WTC11 (cell line): ENCODE data around the gene TROAP. TPM values are rescaled to one million over a fixed set of nuclear protein-coding genes. Genes with fewer than 3 reads are reported as not detected.

ENCODE experiments used
- ATAC-seq: fragments of 200-7000 bp; cut with Tn5 transposase; 2 replicates; pipeline ENCODE4 v1.10.0; 2021; ENCODE audit warnings: mild to moderate bottlenecking, moderate library complexity
- CTCF ChIA-PET: fragments of 300-600 bp; sonication (Branson Sonifier 250); formaldehyde crosslinking; loops from one replicate; lab custom pipeline; 2021; ENCODE audit warnings: antibody characterized with exemption; lab: Charles Lee
- POLR2A ChIA-PET: fragments of 350-600 bp; sonication (Branson Sonifier 250); formaldehyde crosslinking; loops from one replicate; lab custom pipeline; 2021; ENCODE audit warnings: antibody characterized with exemption; lab: Charles Lee
- DNase-seq: peaks from one replicate; pipeline ENCODE4 v3.0.0; 2021; ENCODE audit warnings: low spot score
- H3K27ac Mint-ChIP-seq: 2 replicates; pipeline ENCODE4 v1.8.0; 2021; ENCODE audit warnings: mixed read lengths
- H3K27me3 Mint-ChIP-seq: 2 replicates; pipeline ENCODE4 v1.8.0; 2021; ENCODE audit warnings: low read depth, mild to moderate bottlenecking, moderate library complexity, mixed read lengths
- H3K36me3 Mint-ChIP-seq: 2 replicates; pipeline ENCODE4 v1.8.0; 2021; ENCODE audit warnings: mixed read lengths
- H3K4me1 Mint-ChIP-seq: 2 replicates; pipeline ENCODE4 v1.8.0; 2022; ENCODE audit warnings: mixed read lengths
- H3K4me3 Mint-ChIP-seq: 2 replicates; pipeline ENCODE4 v1.8.0; 2021; ENCODE audit warnings: mild to moderate bottlenecking, moderate library complexity, mixed read lengths
- H3K9me3 Mint-ChIP-seq: 2 replicates; pipeline ENCODE4 v1.8.0; 2021; ENCODE audit warnings: mixed read lengths
- ESRRA ChIP-seq: sonication (generic); formaldehyde crosslinking; IDR thresholded peaks from 2 replicates; pipeline ENCODE4 v1.8.1; 2022; ENCODE audit warnings: mild to moderate bottlenecking, missing genetic modification reagents, borderline replicate concordance
- GTF2I ChIP-seq: fragments of 250-450 bp; sonication (Bioruptor Pico); conservative IDR thresholded peaks from 2 replicates; pipeline ENCODE4 v1.4.0; 2021; ENCODE audit warnings: mild to moderate bottlenecking
- KAT7 ChIP-seq: sonication (generic); formaldehyde crosslinking; IDR thresholded peaks from 2 replicates; pipeline ENCODE4 v1.8.1; 2023; ENCODE audit warnings: missing genetic modification reagents, mild to moderate bottlenecking, borderline replicate concordance
- NFATC4 ChIP-seq: fragments of 250-450 bp; sonication (Bioruptor Pico); IDR thresholded peaks from 2 replicates; pipeline ENCODE4 v1.9.0; 2021; ENCODE audit warnings: mild to moderate bottlenecking
- NR3C1 ChIP-seq: sonication (generic); formaldehyde crosslinking; conservative IDR thresholded peaks from 2 replicates; pipeline ENCODE4 v1.8.1; 2023; ENCODE audit warnings: low read depth, mild to moderate bottlenecking, missing genetic modification reagents
- TCF7 ChIP-seq: sonication (generic); formaldehyde crosslinking; IDR thresholded peaks from 2 replicates; pipeline ENCODE4 v1.8.0; 2022; ENCODE audit warnings: mild to moderate bottlenecking, low read depth, missing genetic modification reagents, moderate library complexity
- ZBTB21 ChIP-seq: sonication (generic); formaldehyde crosslinking; IDR thresholded peaks from 2 replicates; pipeline ENCODE4 v1.8.1; 2023; ENCODE audit warnings: mild to moderate bottlenecking, missing genetic modification reagents, borderline replicate concordance
- ZNF219 ChIP-seq: sonication (generic); formaldehyde crosslinking; IDR thresholded peaks from 2 replicates; pipeline ENCODE4 v1.8.0; 2023; ENCODE audit warnings: missing genetic modification reagents, mild to moderate bottlenecking, borderline replicate concordance
- ZNF232 ChIP-seq: sonication (generic); formaldehyde crosslinking; IDR thresholded peaks from 2 replicates; pipeline ENCODE4 v1.8.0; 2022; ENCODE audit warnings: mild to moderate bottlenecking, missing genetic modification reagents
- ZNF396 ChIP-seq: fragments of 250-450 bp; sonication (Bioruptor Pico); IDR thresholded peaks from 2 replicates; pipeline ENCODE4 v1.8.0; 2021; ENCODE audit warnings: mild to moderate bottlenecking, moderate library complexity, borderline replicate concordance
- total RNA-seq: library from RNA; stranded (reverse); gene quantifications from 3 replicates; pipeline ENCODE4 v1.2.3, GENCODE V29; 2021
- TF ChIP-seq, protein P1 (sequence below): fragments of 250-450 bp; sonication (Bioruptor Pico); IDR thresholded peaks from 2 replicates; pipeline ENCODE4 v1.9.0; 2021; ENCODE audit warnings: moderate library complexity, mild to moderate bottlenecking, inconsistent platforms, borderline replicate concordance
- TF ChIP-seq, protein P2 (sequence below): fragments of 200-600 bp; IDR thresholded peaks from 2 replicates; pipeline ENCODE4 v1.8.0; 2022; ENCODE audit warnings: antibody characterized with exemption

The TROAP gene
- total RNA-seq, 1 experiment from 2014 or later, result 89.2 TPM

DNA sequence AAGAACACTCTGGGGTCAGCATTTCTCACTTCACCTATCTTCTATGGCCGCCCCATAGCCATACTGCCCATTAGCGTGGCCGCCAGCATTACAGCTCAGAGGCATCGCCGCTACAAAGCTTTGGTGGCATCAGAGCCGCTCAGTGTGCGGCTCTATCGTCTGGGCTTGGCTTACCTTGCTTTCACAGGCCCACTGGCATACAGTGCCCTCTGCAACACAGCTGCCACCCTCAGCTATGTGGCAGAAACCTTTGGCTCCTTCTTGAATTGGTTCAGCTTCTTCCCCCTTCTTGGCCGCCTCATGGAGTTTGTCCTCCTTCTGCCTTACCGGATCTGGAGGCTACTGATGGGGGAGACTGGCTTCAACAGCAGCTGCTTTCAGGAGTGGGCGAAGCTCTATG lies 26.2 kb downstream of the TROAP start:
- POLR2A ChIA-PET, result no interaction called here
- TF ChIP-seq ESRRA (CRISPR knock-in tag) (no peak), ZNF396 (no peak), KAT7 (CRISPR knock-in tag) (no peak)
- ATAC-seq (no peak), DNase-seq (no peak)
- Mint-ChIP-seq H3K36me3 (no peaks in the 10 kb centered on the region), H3K4me3 (no peak overlapping the region), H3K4me1 (peaks cover 19% of the 10 kb centered on the region), H3K9me3 (no peaks in the 10 kb centered on the region), H3K27ac (no peak overlapping the region), H3K27me3 (peaks cover 73% of the 10 kb centered on the region)
- CTCF ChIA-PET, result interaction anchor here (0.9 to 6.5 kb wide), 8 partner anchors 8 to 361 kb away, joined by 3 to 169 read pairs (median 36); partner anchors contain the start of genes C1QL4, PRPH and SPATS2

DNA sequence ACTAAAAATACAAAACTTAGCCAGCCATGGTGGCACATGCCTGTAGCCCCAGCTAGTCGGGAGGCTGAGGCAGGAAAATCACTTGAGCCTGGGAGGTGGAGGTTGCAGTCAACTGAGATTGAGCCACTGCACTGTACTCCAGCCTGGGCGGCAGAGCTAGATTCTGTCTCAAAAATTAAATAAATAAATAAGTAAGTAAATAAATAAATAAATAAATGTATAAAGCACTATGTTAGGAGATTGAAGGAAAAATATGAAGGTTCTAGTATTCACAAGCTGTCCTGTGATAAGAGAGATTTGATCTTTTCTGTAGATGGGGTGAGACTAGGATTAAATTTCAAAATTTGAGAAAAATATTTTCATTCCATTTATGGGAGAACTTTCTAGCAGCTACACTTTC lies 29.3 kb downstream of the TROAP start:
- no peak for TF ChIP-seq NR3C1 (CRISPR knock-in tag)
- TF ChIP-seq, protein P1, sequence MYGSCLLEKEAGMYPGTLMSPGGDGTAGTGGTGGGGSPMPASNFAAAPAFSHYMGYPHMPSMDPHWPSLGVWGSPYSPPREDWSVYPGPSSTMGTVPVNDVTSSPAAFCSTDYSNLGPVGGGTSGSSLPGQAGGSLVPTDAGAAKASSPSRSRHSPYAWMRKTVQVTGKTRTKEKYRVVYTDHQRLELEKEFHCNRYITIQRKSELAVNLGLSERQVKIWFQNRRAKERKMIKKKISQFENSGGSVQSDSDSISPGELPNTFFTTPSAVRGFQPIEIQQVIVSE (CRISPR knock-in tag), result no peak
- TF ChIP-seq GTF2I (CRISPR knock-in tag), result no peak
- no peak overlapping the region for H3K4me3 Mint-ChIP-seq
- ATAC-seq (no peak), DNase-seq (no peak)
- peaks cover 42% of the 10 kb centered on the region for H3K27me3 Mint-ChIP-seq
- no peak overlapping the region for H3K27ac Mint-ChIP-seq
- ChIA-PET CTCF (interaction anchor here (0.8 to 2.9 kb wide), 8 partner anchors 10 to 228 kb away, joined by 3 to 21 read pairs (median 4); partner anchors contain the start of gene PRPH), POLR2A (no interaction called here)
- no peaks in the 10 kb centered on the region for H3K36me3 Mint-ChIP-seq
- H3K4me1 Mint-ChIP-seq, result peaks cover 5% of the 10 kb centered on the region
- no peaks in the 10 kb centered on the region for H3K9me3 Mint-ChIP-seq

DNA sequence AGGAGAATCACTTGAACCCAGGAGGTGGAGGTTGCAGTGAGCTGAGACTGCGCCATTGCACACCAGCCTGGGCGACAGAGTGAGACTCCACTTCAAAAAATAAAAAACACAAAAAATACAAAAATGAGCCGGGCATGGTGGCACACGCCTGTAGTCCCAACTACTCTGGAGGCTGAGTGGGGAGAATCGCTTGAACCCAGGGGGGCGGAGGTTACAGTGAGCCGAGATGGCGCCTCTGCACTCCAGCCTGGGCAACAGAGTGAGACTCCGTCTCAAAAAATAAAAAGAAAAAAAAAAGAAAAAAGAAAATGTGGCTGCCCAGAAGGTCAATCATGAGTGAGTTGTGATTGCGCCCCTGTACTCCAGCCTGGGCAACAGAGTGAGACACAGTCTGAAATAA lies 32.9 kb downstream of the TROAP start:
- 0 out of 2 replicates have a peak, but pooled peaks have one; percentile 45 for TF ChIP-seq GTF2I (CRISPR knock-in tag)
- no peak for TF ChIP-seq NR3C1 (CRISPR knock-in tag)
- TF ChIP-seq ZNF219 (CRISPR knock-in tag), result no peak

DNA sequence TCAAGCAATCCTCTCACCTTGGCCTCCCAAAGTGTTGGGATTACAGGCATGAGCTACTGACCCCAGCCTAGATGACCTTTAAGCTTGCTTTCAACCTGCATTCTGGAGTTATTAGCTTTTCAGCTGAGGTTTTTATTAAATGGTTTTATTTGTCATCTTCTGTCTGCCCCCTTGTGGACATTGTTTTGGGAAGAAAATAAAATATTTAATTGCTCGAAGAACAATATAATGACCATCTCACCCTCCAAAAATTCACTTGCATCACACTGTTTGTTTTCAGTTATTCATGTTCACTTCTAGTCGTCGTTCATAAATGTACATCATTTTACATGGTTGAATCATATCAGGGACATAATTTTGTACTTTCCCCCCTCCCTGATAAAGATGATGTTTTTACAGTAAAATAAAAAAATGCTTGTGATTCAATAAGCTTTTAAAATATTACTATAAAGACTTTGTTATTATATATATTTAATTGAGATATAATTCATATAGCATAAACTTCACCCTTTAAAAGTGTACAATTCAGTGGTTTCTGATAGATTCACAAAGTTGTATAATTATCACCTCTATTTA lies 34.1 kb downstream of the TROAP start:
- DNase-seq, result no peak
- no peaks in the 10 kb centered on the region for H3K9me3 Mint-ChIP-seq
- H3K4me3 Mint-ChIP-seq, result no peak overlapping the region
- TF ChIP-seq TCF7 (CRISPR knock-in tag) (no peak), NFATC4 (CRISPR knock-in tag) (no peak), ZBTB21 (no peak), ZNF219 (CRISPR knock-in tag) (no peak), ZNF232 (CRISPR knock-in tag) (no peak)
- TF ChIP-seq, protein P2, sequence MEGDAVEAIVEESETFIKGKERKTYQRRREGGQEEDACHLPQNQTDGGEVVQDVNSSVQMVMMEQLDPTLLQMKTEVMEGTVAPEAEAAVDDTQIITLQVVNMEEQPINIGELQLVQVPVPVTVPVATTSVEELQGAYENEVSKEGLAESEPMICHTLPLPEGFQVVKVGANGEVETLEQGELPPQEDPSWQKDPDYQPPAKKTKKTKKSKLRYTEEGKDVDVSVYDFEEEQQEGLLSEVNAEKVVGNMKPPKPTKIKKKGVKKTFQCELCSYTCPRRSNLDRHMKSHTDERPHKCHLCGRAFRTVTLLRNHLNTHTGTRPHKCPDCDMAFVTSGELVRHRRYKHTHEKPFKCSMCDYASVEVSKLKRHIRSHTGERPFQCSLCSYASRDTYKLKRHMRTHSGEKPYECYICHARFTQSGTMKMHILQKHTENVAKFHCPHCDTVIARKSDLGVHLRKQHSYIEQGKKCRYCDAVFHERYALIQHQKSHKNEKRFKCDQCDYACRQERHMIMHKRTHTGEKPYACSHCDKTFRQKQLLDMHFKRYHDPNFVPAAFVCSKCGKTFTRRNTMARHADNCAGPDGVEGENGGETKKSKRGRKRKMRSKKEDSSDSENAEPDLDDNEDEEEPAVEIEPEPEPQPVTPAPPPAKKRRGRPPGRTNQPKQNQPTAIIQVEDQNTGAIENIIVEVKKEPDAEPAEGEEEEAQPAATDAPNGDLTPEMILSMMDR, result peak; percentile 37; the same call in 1 of the 2 replicates
- no peak overlapping the region for H3K27ac Mint-ChIP-seq
- no peak for ATAC-seq
- POLR2A ChIA-PET, result interaction anchor here (0.7 kb wide), 1 partner anchor 175 kb away, joined by 4 read pairs; no protein-coding TSS in a partner anchor
- CTCF ChIA-PET, result interaction anchor here (0.6 to 6.8 kb wide), 29 partner anchors 10 to 384 kb away, joined by 3 to 141 read pairs (median 4); partner anchors contain the start of genes C1QL4, DNAJC22, PRPH and SPATS2
- peaks cover 3% of the 10 kb centered on the region; the same call in 1 of the 2 replicates for H3K27me3 Mint-ChIP-seq
- no peaks in the 10 kb centered on the region for H3K36me3 Mint-ChIP-seq
- H3K4me1 Mint-ChIP-seq, result no peaks in the 10 kb centered on the region

More for the DNA sequence above, 32.9 kb downstream of the TROAP start:
- POLR2A ChIA-PET, result no interaction called here
- Mint-ChIP-seq H3K9me3 (no peaks in the 10 kb centered on the region), H3K27me3 (peaks cover 7% of the 10 kb centered on the region; the same call in 1 of the 2 replicates), H3K27ac (no peak overlapping the region), H3K4me3 (no peak overlapping the region), H3K36me3 (no peaks in the 10 kb centered on the region), H3K4me1 (no peaks in the 10 kb centered on the region)
- CTCF ChIA-PET, result interaction anchor here (1.4 to 6.8 kb wide), 7 partner anchors 8 to 171 kb away, joined by 3 to 141 read pairs (median 25); partner anchors contain the start of genes C1QL4 and DNAJC22
- DNase-seq, result no peak
- ATAC-seq, result no peak
